Caki2 (cell line): ENCODE data around the gene ANXA2R. TPM values are rescaled to one million over a fixed set of nuclear protein-coding genes. Genes with fewer than 3 reads are reported as not detected.

Experiments
- DNase-seq: peaks from one replicate; pipeline ENCODE4 v3.0.0-alpha.2; 2015; ENCODE audit warnings: low read depth
- in situ Hi-C: cut with HindIII; loops from 2 replicates; pipeline ENCODE4 v1.10.0; 2016; ENCODE audit warnings: low sequenced_read_pairs, low pct_unique_long_range_greater_than_20kb, mixed read lengths
- total RNA-seq: library from RNA; depleted of rRNA; stranded (reverse); fragments of >200 nt; shearing (Covaris generic); gene quantifications from 2 replicates; pipeline ENCODE4 v1.2.3, GENCODE V29; 2014; ENCODE audit warnings: low replicate concordance

ANXA2R gene
- total RNA-seq, 1 experiment from 2014 or later: not detected

- in situ Hi-C loops: no loop called here
- peak; percentile 88 for DNase-seq
Measured at GRCh38 chr5:43008363-43009153, 31.6 kb downstream of the ANXA2R start.

- in situ Hi-C loops: no loop called here
- peak; percentile 88 for DNase-seq
Measured at GRCh38 chr5:43007911-43008362, 32.2 kb downstream of the ANXA2R start.

DNA sequence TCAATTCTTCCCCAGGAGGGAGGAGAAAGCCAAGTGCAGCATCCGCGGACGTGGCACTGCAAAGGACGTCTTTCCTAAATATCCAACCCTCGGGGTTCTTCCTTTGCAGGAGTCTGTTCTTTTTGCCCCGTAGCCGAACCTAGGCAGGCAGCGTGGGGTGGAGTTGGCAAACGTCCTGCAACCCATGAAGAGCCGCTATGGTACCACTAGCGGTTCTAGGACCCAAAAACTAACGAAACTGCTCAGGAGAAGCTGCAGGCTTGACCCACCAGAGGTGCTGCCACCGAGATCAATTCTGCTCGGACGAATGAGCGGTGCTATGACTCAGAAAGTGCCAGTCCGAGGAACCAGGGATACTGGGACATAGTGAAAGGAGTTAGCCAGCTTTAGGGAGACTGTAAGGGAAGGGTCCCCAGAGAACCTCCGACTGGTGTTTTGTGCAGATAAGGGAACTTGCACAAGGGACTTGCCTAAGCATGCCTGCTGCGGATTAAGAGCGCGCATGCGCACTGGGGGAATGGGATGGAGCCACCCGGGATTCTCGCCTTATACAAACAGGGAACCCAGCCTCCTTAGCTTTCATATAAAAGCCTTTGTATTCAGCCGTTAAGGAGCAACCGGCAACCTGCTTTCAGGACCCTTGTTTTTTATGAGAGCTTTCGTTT is 32.7 kb downstream of the ANXA2R start:
- peak; percentile 88 for DNase-seq
- in situ Hi-C loops: no loop called here

DNA sequence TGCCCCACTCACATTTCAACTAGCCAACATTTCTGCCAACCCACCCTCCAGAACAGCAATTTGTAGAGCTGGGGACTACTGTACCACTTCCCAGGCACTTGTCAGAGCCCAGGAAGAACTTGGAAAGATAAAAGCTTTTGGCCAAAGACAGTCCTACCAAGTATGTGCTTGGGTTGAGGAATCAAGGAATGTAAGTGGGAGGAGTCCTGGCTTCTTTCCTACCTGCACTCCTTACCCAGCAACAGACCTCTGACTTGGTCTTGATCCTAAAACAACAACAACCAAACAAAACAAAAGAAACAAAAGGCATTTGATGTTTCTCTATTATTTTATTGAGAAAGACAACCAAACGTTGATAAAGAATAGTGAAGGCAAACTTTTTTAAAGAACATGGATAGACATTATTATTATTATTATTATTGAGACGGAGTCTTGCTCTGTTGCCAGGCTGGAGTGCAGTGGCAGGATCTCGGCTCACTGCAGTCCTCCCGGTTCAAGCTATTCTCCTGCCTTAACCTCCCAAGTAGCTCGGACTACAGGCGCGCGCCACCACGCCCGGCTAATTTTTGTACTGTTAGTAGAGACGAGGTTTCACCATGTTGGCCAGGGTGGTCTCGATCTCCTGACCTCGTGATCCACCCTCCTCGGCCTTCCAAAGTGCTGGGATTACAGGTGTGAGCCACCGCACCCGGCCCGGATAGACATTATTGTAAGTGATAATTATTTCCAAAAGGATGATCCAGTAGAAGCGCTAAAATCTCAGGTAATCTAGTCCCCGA is 33.5 kb downstream of the ANXA2R start:
- in situ Hi-C loops: no loop called here
- no peak for DNase-seq

DNA sequence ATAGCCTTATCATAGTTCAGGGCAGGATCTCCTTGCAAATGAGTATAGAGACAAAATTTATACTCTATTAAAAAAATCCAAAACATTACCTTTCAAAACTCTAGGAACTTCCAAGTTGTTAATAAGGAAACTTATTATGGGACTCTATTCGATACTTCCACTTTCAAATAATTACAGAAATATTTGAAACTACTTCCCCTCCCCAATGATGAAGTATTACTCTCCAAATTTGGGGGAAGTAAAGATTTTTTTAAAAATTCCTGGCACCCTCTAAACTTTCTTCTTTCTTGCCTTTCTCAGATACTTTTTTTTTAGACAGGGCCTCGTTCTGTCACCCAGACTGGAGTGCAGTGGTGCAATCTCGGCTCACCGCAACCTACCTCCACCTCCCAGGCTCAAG is 35.1 kb downstream of the ANXA2R start:
- in situ Hi-C loops: no loop called here
- no peak for DNase-seq

- no peak for DNase-seq
- in situ Hi-C loops: no loop called here
Measured at GRCh38 chr5:43001748-43002147, 38.4 kb downstream of the ANXA2R start.

DNA sequence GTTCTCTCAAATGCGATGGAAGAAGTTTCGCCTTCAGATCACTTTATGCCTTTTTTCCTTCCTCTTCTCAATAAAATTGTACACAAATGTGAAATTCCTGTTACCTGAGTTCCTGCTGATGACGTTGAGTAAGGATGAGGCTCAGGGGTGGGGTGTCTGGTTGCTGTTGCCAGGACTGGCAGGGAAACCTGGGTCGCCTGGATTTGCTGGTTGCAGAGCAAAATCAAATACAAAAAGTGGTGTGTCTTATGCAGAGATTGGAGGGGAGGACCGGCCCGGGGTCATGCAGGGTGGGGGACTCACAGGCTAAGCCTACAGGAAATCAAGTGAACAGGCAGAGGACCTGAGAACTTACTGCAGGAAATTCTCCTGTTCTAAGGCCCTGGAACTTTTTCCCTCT is 39.2 kb downstream of the ANXA2R start:
- in situ Hi-C loops: no loop called here
- no peak for DNase-seq

GRCh38 chr5:43000111-43000840 is 39.8 kb downstream of the ANXA2R start:
- DNase-seq: no peak
- in situ Hi-C loops: no loop called here

DNA sequence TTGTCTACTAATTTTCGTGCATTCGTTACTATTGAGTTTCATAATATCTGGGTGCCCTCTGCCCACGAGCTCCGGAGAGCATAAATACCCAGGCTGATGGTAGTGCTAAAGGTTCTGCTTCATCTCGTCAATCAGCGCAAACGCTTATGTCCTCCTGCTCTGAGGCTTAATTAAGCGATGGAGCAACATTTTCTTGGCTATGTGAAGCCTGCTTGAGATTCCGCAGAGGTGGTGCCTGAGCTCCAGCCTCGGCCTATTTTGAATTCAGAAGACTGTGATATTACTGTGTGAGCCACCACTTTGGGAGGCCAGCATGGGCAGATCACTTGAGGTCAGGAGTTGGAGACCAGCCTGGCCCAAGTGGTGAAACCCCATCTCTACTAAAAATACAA is 44.8 kb downstream of the ANXA2R start:
- in situ Hi-C loops: no loop called here
- no peak for DNase-seq

GRCh38 chr5:42994555-42995359 is 45.4 kb downstream of the ANXA2R start:
- in situ Hi-C loops: no loop called here
- peak; percentile 82 for DNase-seq

DNA sequence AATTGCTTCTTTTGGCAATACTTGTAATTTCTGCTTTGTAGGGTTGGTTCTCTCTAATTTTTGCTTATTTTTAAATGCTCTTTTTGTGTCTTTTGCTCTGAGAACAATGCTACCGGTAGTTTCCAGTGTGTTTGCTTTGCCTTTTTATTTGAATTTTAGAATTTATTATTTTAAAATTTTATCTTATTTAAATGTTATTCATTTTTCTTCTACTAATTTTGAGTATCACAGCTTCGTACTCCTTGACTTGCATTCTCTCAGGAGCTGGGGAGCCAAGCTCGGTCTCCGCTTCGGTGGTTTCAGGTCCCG is 45.9 kb downstream of the ANXA2R start:
- in situ Hi-C loops: no loop called here
- no peak for DNase-seq

DNA sequence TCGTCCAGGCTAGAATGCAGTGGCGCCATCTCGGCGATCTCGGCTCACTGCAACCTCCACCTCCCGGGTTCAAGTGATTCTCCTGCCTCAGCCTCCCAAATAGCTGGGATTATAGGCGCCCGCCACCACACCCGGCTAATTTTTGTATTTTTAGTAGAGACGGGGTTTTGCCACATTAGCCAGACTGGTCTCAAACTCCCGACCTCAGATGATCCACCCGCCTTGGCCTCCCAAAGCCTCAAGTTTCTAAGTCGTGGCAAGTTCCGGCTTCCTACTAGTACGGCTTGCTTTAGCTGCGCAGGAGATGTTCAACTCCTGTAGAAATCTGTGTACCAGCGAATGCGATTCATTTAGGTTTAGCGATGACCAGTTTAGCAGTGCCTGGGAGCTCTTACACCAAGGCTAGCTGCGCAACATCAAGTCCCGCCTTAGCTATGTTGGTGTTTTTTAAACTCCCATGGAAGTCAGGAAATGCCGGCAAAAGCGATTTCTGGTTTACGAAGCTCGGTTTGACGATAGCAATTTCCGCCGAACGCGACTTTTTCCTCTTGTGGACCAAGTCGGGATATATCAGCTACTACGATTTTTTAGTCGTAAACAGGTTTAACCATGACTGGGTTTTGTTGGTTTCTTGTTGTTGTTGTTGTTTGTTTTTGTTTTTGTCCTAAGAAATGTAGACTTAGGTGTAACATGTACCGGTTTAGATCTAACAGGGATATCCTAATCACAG is 46.4 kb downstream of the ANXA2R start:
- in situ Hi-C loops: no loop called here
- no peak for DNase-seq

DNA sequence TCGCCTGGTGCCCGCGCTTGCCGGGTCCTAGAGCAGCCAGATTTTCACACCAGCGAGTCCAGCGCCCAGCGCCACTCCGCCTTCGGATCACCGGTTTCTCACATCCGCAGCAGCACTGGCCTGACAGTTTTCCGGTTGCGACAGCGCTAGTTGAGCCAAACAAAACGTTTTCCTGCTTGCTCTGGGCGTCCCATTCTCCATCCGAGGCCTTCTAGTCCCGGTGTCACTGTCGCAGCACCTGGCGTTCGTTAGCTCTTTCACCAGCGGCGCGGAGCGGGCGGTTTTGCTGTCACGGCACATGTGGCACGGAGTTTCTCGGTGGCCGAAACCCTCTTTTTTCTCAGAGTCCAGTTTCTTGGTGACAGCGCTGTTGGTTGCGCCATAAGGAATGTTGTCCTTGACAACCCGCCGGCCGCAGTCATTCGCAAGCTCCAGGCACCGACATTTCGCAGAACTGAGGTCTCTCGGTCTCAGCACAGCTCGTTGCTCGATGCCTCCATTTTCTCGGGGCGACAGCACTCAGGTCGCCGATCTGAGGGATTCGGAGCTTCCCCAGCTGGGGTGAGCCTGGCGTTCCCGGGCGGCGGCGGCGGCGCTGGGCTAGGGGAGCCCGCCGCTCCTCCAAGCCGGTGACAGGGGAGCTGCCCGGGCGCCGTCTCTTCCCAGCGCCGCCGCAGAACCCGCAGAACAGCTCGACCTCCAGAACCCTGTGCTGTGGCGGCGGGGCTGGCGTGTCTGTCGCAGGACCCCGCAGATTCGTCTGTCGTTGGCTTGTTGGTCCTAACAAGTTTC is 47.8 kb downstream of the ANXA2R start:
- no peak for DNase-seq
- in situ Hi-C loops: no loop called here

GRCh38 chr5:42991404-42992087 is 48.6 kb downstream of the ANXA2R start:
- in situ Hi-C loops: no loop called here

DNA sequence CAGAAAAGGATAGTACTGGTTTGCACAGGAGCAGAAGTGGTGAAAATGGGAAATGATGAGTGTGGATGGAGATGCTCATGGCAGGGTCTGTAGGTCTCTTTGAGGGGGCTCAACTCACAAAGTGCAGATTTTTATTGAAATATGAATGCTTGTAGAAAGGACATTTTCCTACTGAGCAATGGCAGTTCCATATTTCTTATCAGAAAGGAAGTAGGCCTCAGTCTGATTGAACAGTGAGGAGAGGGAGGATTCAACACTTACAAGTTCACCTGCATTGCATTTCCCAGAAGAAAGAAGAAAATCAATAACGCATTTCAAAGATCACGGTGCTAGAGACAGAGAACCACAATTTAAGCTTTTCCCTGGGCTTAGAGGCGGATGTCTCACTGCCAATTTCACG is 49.2 kb downstream of the ANXA2R start:
- DNase-seq: no peak
- in situ Hi-C loops: no loop called here

More at GRCh38 chr5:42991404-42992087, 48.6 kb downstream of the ANXA2R start:
- DNase-seq: no peak
